Activated CD4-positive, alpha-beta memory T cell treated with anti-CD3 and anti-CD28 coated beads, Interleukin-2, amount 10 ng/mL, durations not matched to agents 7 days and 5 days (primary cell): ENCODE measurements around the gene ARFGEF2. TPM values are rescaled to one million over a fixed set of nuclear protein-coding genes. Genes with fewer than 3 reads are reported as not detected.
"Not testable (repeated sequence)": the region's sequence is repeated elsewhere in the genome, so short reads cannot be mapped to it uniquely, and the experiment has no call there.

Experiments used
- CTCF ChIA-PET: fragments of 350-600 bp; sonication (Branson Sonifier 250); formaldehyde crosslinking; loops from one replicate; lab custom pipeline; 2021; ENCODE audit warnings: antibody characterized with exemption, inconsistent platforms; lab: Charles Lee
- POLR2A ChIA-PET: fragments of 350-600 bp; sonication (Branson Sonifier 250); formaldehyde crosslinking; loops from one replicate; lab custom pipeline; 2021; ENCODE audit warnings: antibody characterized with exemption; lab: Charles Lee
- DNase-seq: peaks from one replicate; pipeline ENCODE4 v3.0.0-alpha.2; 2020
- H3K27ac Mint-ChIP-seq: one replicate; pipeline ENCODE4 v1.8.0; 2021; ENCODE audit warnings: mild to moderate bottlenecking, mixed read lengths
- H3K27me3 Mint-ChIP-seq: one replicate; pipeline ENCODE4 v1.8.0; 2021; ENCODE audit warnings: mixed read lengths
- H3K36me3 Mint-ChIP-seq: one replicate; pipeline ENCODE4 v1.8.0; 2021; ENCODE audit warnings: low read depth, mixed read lengths
- H3K4me1 Mint-ChIP-seq: one replicate; pipeline ENCODE4 v1.8.0; 2021; ENCODE audit warnings: mixed read lengths
- H3K4me3 Mint-ChIP-seq: one replicate; pipeline ENCODE4 v1.8.0; 2021; ENCODE audit warnings: mild to moderate bottlenecking, mixed read lengths
- H3K9me3 Mint-ChIP-seq: one replicate; pipeline ENCODE4 v1.8.0; 2021; ENCODE audit warnings: mixed read lengths
- total RNA-seq, 2 experiments: library from RNA; stranded (reverse); gene quantifications; one replicate each; pipeline ENCODE4 v1.2.3, GENCODE V29; 2021

The ARFGEF2 gene
- total RNA-seq, 2 experiments from 2014 or later = 18.1 to 20.7 TPM

DNA sequence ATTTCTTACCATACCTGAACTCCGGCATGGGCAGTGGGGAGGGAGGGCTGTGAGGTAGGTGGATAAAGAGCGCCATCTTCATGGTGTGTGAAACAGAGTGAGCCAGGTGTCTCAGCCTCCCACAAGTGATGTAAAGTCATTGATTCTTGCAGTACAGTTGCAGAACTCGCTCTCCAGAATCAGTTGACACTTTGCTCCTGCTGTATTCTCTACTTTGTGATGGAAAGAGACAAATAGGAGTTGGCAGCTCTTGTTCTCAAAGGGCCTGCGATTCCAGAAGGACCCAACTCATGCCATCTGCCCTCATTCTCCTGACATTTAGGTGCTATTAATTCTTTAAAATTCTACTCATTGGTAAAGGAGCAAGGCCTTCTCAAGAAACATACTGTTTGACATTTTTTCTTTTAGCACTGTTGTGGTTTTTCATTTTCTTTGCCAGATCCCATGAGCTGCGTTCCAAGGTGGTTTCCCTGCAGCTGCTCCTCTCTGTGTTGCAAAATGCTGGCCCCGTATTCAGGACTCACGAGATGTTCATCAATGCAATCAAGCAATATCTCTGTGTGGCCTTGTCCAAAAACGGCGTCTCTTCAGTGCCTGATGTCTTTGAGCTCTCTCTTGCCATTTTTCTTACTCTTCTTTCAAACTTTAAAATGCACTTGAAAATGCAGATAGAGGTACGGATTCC, 49.3 kb downstream of the ARFGEF2 start:
- ChIA-PET CTCF (no interaction called here), POLR2A (no interaction called here)
- peaks cover 39% of the 10 kb centered on the region for H3K36me3 Mint-ChIP-seq

DNA sequence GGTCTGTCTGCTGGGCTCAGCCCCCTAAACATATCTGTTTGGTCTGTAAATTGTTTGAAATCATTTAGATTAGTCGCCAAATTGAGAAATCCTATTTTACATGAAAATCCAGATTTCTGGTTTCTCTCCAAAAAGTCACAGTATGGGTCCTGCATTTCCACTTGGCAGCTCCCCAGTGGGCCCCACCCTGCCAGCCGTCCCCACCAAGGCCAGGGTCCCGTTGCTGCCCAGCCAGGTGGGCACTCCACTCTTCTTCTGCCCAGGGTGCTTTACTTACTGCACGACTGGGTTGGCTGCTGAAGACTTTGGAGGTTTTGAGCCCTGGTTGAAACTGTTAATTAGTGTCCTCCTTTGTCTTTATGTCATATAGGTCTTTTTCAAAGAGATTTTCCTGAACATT, 50.4 kb downstream of the ARFGEF2 start:
- H3K4me1 Mint-ChIP-seq = no peaks in the 10 kb centered on the region
- no peak for DNase-seq
- no peaks in the 10 kb centered on the region for H3K27me3 Mint-ChIP-seq
- peaks cover 45% of the 10 kb centered on the region for H3K36me3 Mint-ChIP-seq
- H3K4me3 Mint-ChIP-seq = no peak overlapping the region
- H3K27ac Mint-ChIP-seq = no peak overlapping the region
- H3K9me3 Mint-ChIP-seq = no peaks in the 10 kb centered on the region
- POLR2A ChIA-PET = no interaction called here
- CTCF ChIA-PET = no interaction called here

More for the DNA sequence above, 49.3 kb downstream of the ARFGEF2 start:
- Mint-ChIP-seq H3K27ac (no peak overlapping the region), H3K4me3 (no peak overlapping the region), H3K9me3 (no peaks in the 10 kb centered on the region), H3K27me3 (no peaks in the 10 kb centered on the region), H3K4me1 (no peaks in the 10 kb centered on the region)
- no peak for DNase-seq

DNA sequence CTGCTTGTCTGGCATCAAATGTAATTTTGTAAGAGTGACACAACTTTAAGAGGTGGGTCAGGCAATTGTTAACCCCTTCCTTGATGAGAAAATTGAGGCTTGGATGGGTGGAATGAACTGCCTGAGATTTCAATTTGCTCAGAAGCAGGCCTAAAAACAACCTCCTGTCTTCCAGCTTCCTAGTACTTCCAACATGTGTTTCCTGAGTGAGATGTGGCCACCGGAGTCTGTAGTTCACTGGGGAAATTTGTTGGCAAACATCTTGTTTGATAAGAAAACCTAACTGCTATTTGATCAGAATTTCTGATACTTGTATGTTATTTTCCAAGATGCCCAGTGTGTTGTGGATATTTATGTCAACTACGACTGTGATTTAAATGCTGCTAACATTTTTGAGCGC, 51.3 kb downstream of the ARFGEF2 start:
- ChIA-PET POLR2A (no interaction called here), CTCF (no interaction called here)
- H3K36me3 Mint-ChIP-seq = peaks cover 53% of the 10 kb centered on the region
- no peaks in the 10 kb centered on the region for H3K4me1 Mint-ChIP-seq
- H3K4me3 Mint-ChIP-seq = no peak overlapping the region
- no peak for DNase-seq
- no peaks in the 10 kb centered on the region for H3K9me3 Mint-ChIP-seq
- no peaks in the 10 kb centered on the region for H3K27me3 Mint-ChIP-seq
- H3K27ac Mint-ChIP-seq = no peak overlapping the region

DNA sequence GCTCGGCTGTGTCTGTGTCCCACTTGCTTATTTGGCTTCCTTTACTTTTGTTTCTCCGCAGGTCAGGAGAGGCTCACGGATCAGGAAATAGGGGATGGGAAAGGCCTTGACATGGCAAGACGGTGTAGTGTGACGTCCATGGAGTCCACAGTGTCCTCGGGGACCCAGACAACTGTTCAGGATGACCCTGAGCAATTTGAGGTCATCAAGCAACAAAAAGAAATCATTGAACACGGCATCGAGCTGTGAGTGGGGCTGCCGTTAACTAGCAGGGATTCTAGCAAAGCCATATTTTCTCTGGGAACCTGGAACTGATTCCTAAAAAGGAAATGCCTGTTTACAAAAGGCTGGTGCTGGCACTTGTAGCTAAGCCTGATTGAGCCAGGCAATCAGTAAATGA, 54.4 kb downstream of the ARFGEF2 start:
- Mint-ChIP-seq H3K9me3 (no peaks in the 10 kb centered on the region), H3K27me3 (no peaks in the 10 kb centered on the region), H3K27ac (no peak overlapping the region), H3K4me3 (no peak overlapping the region), H3K4me1 (no peaks in the 10 kb centered on the region), H3K36me3 (peaks cover 56% of the 10 kb centered on the region)
- CTCF ChIA-PET = no interaction called here
- no peak for DNase-seq
- POLR2A ChIA-PET = no interaction called here

DNA sequence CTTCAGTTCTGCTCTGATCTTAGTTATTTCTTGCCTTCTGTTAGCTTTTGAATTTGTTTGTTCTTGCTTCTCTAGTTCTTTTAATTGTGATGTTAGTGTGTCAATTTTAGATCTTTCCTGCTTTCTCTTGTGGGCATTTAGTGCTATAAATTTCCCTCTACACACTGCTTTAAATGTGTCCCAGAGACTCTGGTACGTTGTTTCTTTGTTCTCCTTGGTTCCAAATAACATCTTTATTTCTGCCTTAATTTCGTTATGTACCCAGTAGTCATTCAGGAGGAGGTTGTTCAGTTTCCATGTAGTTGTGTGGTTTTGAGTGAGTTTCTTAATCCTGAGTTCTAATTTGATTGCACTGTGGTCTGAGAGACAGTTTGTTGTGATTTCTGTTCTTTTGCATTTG, 58.5 kb downstream of the ARFGEF2 start:
- CTCF ChIA-PET = interaction anchor here (0.6 kb wide), 1 partner anchor 236 kb away, joined by 3 read pairs; no protein-coding TSS in a partner anchor
- POLR2A ChIA-PET, H3K27me3 Mint-ChIP-seq, H3K9me3 Mint-ChIP-seq, H3K4me3 Mint-ChIP-seq, DNase-seq, H3K4me1 Mint-ChIP-seq, H3K27ac Mint-ChIP-seq: not testable (repeated sequence)
- H3K36me3 Mint-ChIP-seq = peaks cover 69% of the 10 kb centered on the region

DNA sequence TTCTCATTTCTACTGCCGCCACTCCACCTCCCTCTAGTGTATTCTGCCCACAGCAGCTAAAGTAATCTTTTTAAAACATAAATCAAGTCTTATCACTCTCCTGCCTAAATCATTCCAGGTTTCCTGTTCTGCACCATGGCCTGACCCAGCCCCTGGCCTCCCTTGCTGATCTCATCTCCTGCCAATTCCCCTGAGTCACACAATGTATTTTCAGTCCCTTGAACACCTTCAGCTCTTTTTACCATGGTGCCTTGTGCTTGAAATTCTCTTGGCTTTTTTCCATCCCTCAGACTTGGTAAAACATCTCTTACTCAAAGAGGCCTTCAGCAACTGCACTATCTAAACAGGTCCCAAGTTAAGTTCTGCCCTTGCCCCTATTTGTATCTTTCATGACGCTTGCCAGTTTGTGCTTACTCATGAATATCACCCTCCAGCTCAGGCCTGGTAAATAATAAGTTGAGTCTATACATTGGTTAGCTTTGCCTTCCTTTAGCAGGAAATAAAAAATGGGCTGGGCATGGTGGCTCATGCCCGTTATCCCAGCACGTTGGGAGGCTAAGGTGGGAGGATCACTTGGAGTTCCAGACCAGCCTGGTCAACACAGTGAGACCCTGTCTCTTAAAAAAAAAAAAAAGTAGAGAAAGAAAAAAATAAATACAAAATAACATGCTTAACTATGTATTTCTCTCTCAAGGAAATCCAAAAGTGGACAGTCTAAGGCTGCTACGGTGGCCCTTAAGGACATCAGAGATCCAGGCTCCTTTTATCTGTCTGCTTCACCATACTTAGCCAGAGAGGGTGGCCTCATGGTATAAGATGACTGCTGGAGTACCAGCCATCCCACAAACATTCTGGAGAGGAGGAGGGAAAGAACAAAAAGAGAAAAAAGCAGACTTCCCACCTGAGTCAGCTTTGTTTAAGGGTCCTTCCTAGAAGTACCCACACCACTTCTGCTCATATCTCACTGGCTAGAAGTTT, 62.2 kb downstream of the ARFGEF2 start:
- Mint-ChIP-seq H3K27me3 (no peaks in the 10 kb centered on the region), H3K36me3 (peaks cover 61% of the 10 kb centered on the region), H3K27ac (no peak overlapping the region), H3K4me3 (no peak overlapping the region), H3K9me3 (no peaks in the 10 kb centered on the region), H3K4me1 (no peaks in the 10 kb centered on the region)
- POLR2A ChIA-PET = no interaction called here
- CTCF ChIA-PET = no interaction called here
- DNase-seq = no peak

DNA sequence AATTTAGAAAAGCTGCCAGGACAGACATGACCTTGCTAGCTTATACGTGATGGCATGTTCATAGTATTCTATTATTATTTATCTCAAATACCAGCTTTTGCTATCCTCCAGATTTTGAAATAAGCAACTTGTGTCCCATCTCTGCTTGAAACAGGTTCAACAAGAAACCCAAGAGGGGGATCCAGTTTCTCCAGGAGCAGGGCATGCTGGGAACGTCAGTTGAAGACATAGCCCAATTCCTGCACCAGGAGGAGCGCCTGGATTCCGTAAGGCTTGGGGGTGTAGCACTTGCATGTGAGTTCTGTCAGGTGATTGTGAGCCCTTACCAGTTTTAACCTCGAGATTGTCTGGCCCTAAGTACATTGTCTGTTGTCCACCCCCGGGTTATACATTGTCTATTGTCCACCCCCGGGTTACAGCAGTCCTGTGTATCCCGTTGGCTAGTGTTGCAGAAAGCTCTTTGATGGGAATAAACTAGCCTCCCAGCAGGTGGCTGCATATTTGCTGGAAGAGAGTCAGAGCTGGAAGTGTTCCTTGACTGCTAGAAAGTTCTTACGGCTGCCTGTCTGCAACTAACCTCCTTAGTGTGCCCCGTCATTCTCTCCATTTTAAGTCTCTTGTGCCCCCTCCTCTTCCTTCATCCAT, 63.2 kb downstream of the ARFGEF2 start:
- CTCF ChIA-PET = no interaction called here
- Mint-ChIP-seq H3K27ac (no peak overlapping the region), H3K36me3 (peaks cover 54% of the 10 kb centered on the region), H3K27me3 (no peaks in the 10 kb centered on the region), H3K4me1 (no peaks in the 10 kb centered on the region), H3K9me3 (no peaks in the 10 kb centered on the region), H3K4me3 (no peak overlapping the region)
- DNase-seq = no peak
- POLR2A ChIA-PET = no interaction called here

DNA sequence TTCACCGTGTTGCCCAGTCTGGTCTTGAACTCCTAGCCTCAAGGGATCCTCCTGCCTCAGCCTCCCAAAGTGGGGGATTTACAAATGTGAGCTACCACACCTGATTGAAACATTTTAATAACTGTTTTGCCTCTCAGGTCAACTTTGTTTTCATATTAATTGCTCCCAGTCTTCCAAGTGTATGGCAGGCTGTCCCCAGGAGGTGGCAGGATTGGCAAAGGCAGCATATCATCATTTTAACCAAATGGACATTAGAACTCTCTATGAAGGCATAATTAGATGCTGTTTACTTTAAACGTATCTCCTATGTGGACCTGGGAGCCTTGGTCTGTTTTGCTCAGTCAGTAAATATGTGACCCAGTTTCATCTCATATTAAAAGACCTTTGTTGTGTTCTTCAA, 65.4 kb downstream of the ARFGEF2 start:
- peaks cover 3% of the 10 kb centered on the region for H3K4me1 Mint-ChIP-seq
- H3K9me3 Mint-ChIP-seq = no peaks in the 10 kb centered on the region
- H3K27me3 Mint-ChIP-seq = no peaks in the 10 kb centered on the region
- H3K36me3 Mint-ChIP-seq = peaks cover 56% of the 10 kb centered on the region
- POLR2A ChIA-PET = no interaction called here
- no peak overlapping the region for H3K4me3 Mint-ChIP-seq
- H3K27ac Mint-ChIP-seq = no peak overlapping the region
- DNase-seq = no peak
- CTCF ChIA-PET = interaction anchor here (0.6 to 1.4 kb wide), 2 partner anchors 231 to 1084 kb away, joined by 3 to 7 read pairs; no protein-coding TSS in a partner anchor

DNA sequence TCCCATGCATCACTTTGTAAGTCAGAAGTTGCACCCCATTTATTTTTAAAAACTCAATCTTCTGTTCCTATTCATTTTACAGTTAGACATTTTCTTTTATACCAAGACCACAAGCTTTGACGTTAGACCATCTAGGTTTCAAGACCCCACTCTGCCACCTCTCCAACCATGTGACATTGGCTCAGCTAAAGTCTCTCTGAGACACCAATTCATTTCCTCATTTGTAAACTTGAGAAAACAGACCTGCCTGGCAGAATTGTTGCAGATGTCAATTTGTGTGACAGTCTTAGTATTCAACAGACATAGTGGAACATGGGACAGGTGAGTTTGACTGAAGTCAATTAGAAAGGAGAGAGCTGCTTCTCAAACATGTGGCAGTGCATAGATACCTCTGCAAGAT, 69.0 kb downstream of the ARFGEF2 start:
- Mint-ChIP-seq H3K27ac (no peak overlapping the region), H3K9me3 (no peaks in the 10 kb centered on the region), H3K4me1 (peaks cover 3% of the 10 kb centered on the region), H3K27me3 (no peaks in the 10 kb centered on the region), H3K4me3 (no peak overlapping the region), H3K36me3 (peaks cover 49% of the 10 kb centered on the region)
- ChIA-PET POLR2A (no interaction called here), CTCF (interaction anchor here (1.2 kb wide), 1 partner anchor 10 kb away, joined by 4 read pairs; no protein-coding TSS in a partner anchor)
- no peak for DNase-seq

DNA sequence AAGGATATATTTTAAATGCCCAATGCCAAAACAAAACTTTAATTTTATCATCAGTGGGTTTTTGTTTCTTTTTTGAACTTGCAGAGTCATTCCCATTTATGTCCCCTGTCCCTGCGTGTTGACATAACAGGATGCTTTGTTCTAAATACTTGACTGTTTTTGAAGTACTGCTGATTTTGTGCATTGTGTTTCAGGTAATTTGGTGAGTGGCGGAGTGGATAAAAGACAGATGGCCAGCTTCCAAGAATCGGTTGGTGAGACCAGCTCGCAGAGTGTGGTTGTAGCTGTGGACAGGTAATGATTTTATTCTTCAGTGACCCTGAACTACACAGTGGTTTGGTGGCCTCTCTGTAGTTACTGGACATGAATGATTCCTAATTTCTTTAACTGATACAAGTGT, 74.1 kb downstream of the ARFGEF2 start:
- Mint-ChIP-seq H3K4me1 (peaks cover 3% of the 10 kb centered on the region), H3K36me3 (peaks cover 53% of the 10 kb centered on the region), H3K27ac (no peak overlapping the region), H3K27me3 (no peaks in the 10 kb centered on the region), H3K4me3 (no peak overlapping the region), H3K9me3 (no peaks in the 10 kb centered on the region)
- ChIA-PET POLR2A (no interaction called here), CTCF (no interaction called here)
- DNase-seq = no peak

DNA sequence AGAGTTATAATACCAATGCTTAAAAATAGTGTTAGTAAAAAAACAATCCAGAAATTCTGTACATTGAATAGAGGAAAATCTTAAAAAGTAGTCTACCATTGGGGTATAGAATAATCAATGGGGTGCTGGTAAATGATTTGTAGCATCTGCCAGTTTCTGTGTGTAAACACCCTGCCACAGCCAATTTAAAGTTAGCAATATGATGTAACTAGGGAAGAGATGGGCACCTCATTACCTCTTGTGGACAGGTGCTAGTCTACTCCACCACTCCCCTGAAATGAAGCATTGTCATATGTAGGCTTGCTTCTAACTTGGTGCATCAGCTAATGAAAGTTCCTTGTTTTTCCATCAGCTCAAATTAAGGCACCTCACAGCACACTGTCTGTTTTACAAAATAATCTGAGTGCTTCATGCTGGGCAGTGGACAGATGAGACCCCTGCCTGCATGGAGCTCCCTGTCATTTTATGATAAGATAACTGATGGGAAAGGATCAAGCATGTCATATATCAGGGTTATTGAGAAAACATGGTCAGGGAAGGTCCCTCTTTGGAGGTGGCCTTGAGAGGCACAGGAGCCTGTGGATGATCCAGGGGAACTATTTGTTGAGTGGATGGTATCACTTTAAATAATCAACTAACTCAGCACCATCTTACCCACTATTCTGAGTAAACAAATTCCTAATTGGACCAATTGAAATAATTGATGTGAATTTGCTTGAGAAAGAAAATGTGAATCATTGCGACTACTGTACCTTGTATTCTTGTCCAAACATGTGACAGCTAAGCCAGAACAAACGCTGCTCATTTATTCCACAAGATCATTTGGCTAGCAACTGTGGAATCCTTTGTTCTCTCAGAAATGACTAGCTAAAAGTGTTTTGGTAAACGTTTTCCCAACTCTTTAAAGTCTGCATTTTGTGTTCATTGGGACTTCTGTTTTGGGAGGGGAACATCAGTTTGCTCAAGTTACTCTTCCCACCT, 78.7 kb downstream of the ARFGEF2 start:
- CTCF ChIA-PET = interaction anchor here (0.7 to 0.9 kb wide), 2 partner anchors 10 to 756 kb away, joined by 4 to 5 read pairs; no protein-coding TSS in a partner anchor

DNA sequence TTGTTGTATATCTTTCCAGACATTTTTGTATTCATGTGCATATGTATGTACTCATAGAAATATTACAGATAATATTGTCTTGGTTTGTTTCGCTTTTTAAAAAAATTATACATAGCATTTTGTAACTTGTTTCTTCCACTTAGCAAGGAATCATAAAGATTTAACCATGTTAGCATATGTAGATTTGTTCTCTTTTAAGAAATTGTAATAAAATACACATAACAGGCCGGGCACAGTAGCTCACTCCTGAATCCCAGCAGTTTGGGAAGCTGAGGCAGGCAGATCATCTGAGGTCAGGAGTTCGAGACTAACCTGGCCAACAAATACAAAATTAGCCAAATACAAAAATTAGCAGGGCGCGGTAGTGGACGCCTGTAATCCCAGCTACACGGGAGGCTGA, 80.2 kb downstream of the ARFGEF2 start:
- no peak for DNase-seq
- H3K4me1 Mint-ChIP-seq = no peaks in the 10 kb centered on the region
- no peaks in the 10 kb centered on the region for H3K27me3 Mint-ChIP-seq
- no peaks in the 10 kb centered on the region for H3K9me3 Mint-ChIP-seq
- CTCF ChIA-PET = no interaction called here
- POLR2A ChIA-PET = no interaction called here
- H3K36me3 Mint-ChIP-seq = peaks cover 35% of the 10 kb centered on the region
- H3K27ac Mint-ChIP-seq = no peak overlapping the region
- no peak overlapping the region for H3K4me3 Mint-ChIP-seq

More for the DNA sequence above, 78.7 kb downstream of the ARFGEF2 start:
- no peak overlapping the region for H3K4me3 Mint-ChIP-seq
- no peak for DNase-seq
- POLR2A ChIA-PET = no interaction called here
- no peaks in the 10 kb centered on the region for H3K27me3 Mint-ChIP-seq
- peaks cover 34% of the 10 kb centered on the region for H3K36me3 Mint-ChIP-seq
- no peak overlapping the region for H3K27ac Mint-ChIP-seq
- H3K9me3 Mint-ChIP-seq = no peaks in the 10 kb centered on the region
- H3K4me1 Mint-ChIP-seq = no peaks in the 10 kb centered on the region
